CD14-positive monocyte (primary cell): ENCODE measurements around the gene GTF2F2. TPM values are rescaled to one million over a fixed set of nuclear protein-coding genes. Genes with fewer than 3 reads are reported as not detected.

Experiments
- DNase-seq, 3 donors: peaks; one replicate each; pipeline ENCODE4 v3.0.0-alpha.2; 2011 to 2022
- H2AFZ ChIP-seq: 2 replicates; pipeline ENCODE4 v1.6.0; 2012; ENCODE audit warnings: mild to moderate bottlenecking, low read depth, low read length, inconsistent platforms; ENCODE audit not compliant: insufficient read depth, poor library complexity, severe bottlenecking
- H3K27ac ChIP-seq, 2 donors: 1 replicate in 1 of 2; 2 replicates in 1 of 2; pipeline ENCODE4 v1.5.1; 2012 to 2013; ENCODE audit warnings: low read length in 2 of 2, control low read depth in 1 of 2, inconsistent platforms in 1 of 2, low read depth in 1 of 2, mild to moderate bottlenecking in 1 of 2
- H3K27me3 ChIP-seq, 2 donors: one replicate each; pipeline versions ENCODE4 v1.6.0 to v1.6.1; 2011 to 2013; ENCODE audit warnings: low read length in 2 of 2; ENCODE audit not compliant: control insufficient read depth in 2 of 2, insufficient read depth in 2 of 2
- H3K36me3 ChIP-seq, 2 donors: replicated peaks in 1 of 2; 1 replicate in 1 of 2; 2 replicates in 1 of 2; pipeline versions ENCODE4 v1.5.1 to v1.6.1; 2012 to 2013; ENCODE audit warnings: low read length in 2 of 2, control low read depth in 1 of 2, inconsistent platforms in 1 of 2, mild to moderate bottlenecking in 1 of 2; ENCODE audit not compliant: insufficient read depth in 2 of 2, control insufficient read depth in 1 of 2
- H3K4me1 ChIP-seq, 2 donors: 1 replicate in 1 of 2; 2 replicates in 1 of 2; pipeline versions ENCODE4 v1.5.1 to v1.6.1; 2012 to 2013; ENCODE audit warnings: low read length in 2 of 2, control low read depth in 1 of 2, inconsistent platforms in 1 of 2, mild to moderate bottlenecking in 1 of 2, moderate library complexity in 1 of 2; ENCODE audit not compliant: insufficient read depth in 2 of 2, control insufficient read depth in 1 of 2
- H3K4me2 ChIP-seq: replicated peaks from 2 replicates; pipeline ENCODE3; 2012; ENCODE audit warnings: low read length, moderate library complexity, mild to moderate bottlenecking; ENCODE audit not compliant: poor library complexity, severe bottlenecking; ENCODE audit errors: extremely low read depth
- H3K4me3 ChIP-seq, 3 experiments: fragments of 200-600 bp in 1 of 3; sonication (generic) in 1 of 3; replicated peaks in 1 of 3; 1 replicate in 2 of 3; 2 replicates in 1 of 3; pipeline ENCODE4 v1.5.1; 2011 to 2013; ENCODE audit warnings: low read length in 3 of 3, mild to moderate bottlenecking in 3 of 3, control low read depth in 2 of 3, low read depth in 2 of 3, inconsistent platforms in 1 of 3, moderate library complexity in 1 of 3
- H3K79me2 ChIP-seq: 2 replicates; pipeline ENCODE4 v1.6.0; 2012; ENCODE audit warnings: mild to moderate bottlenecking, control low read depth, inconsistent platforms, low read length, moderate library complexity; ENCODE audit not compliant: insufficient read depth
- H3K9ac ChIP-seq: 2 replicates; pipeline ENCODE4 v1.6.0; 2017; ENCODE audit warnings: low read length, mild to moderate bottlenecking; ENCODE audit not compliant: insufficient read depth, poor library complexity, severe bottlenecking
- H3K9me3 ChIP-seq, 2 donors: replicated peaks in 1 of 2; 1 replicate in 1 of 2; 2 replicates in 1 of 2; pipeline versions ENCODE4 v1.5.1 to v1.6.1; 2012 to 2013; ENCODE audit warnings: low read length in 2 of 2, control low read depth in 1 of 2; ENCODE audit not compliant: control insufficient read depth in 1 of 2, insufficient read depth in 1 of 2
- H4K20me1 ChIP-seq: 2 replicates; pipeline ENCODE4 v1.6.0; 2012; ENCODE audit warnings: mild to moderate bottlenecking, low read length, control low read depth, moderate library complexity; ENCODE audit not compliant: insufficient read depth
- H3K27ac Mint-ChIP-seq, 7 donors: one replicate each; pipeline ENCODE4 v1.8.0; 2020; ENCODE audit warnings: mild to moderate bottlenecking in 7 of 7, mixed read lengths in 7 of 7, moderate library complexity in 6 of 7, inconsistent platforms in 2 of 7
- H3K27me3 Mint-ChIP-seq, 3 donors: one replicate each; pipeline ENCODE4 v1.8.0; 2021 to 2022; ENCODE audit warnings: low read depth in 3 of 3, mild to moderate bottlenecking in 3 of 3, mixed read lengths in 3 of 3, moderate library complexity in 3 of 3, inconsistent platforms in 1 of 3
- H3K36me3 Mint-ChIP-seq, 2 donors: one replicate each; pipeline ENCODE4 v1.8.0; 2020; ENCODE audit warnings: mixed read lengths in 2 of 2, inconsistent platforms in 1 of 2, mild to moderate bottlenecking in 1 of 2
- H3K4me1 Mint-ChIP-seq: one replicate; pipeline ENCODE4 v1.8.0; 2020; ENCODE audit warnings: mild to moderate bottlenecking, mixed read lengths
- H3K4me3 Mint-ChIP-seq, 2 donors: one replicate each; pipeline ENCODE4 v1.8.0; 2020; ENCODE audit warnings: mild to moderate bottlenecking in 2 of 2, mixed read lengths in 2 of 2, moderate library complexity in 1 of 2
- H3K9me3 Mint-ChIP-seq, 7 donors: one replicate each; pipeline ENCODE4 v1.8.0; 2020 to 2022; ENCODE audit warnings: mixed read lengths in 7 of 7, mild to moderate bottlenecking in 6 of 7, moderate library complexity in 6 of 7, inconsistent platforms in 2 of 7
- WGBS: methylation state at CpG from one replicate; pipeline ENCODE4 v1.1.5; 2013; ENCODE audit warnings: missing lambda C conversion rate; ENCODE audit not compliant: insufficient coverage; 5-methylcytosine and 5-hydroxymethylcytosine counted together
- intact Hi-C, 2 donors: fragments of 100-400 bp; cut with micrococcal nuclease; formaldehyde crosslinking; loops; one replicate each; pipeline versions ENCODE4 v1.15.0 to v1.15.1; 2023
- polyA plus RNA-seq, 3 donors: library from polyadenylated mRNA; depleted of rRNA in 1 of 3; unstranded in 2 of 3; stranded (reverse) in 1 of 3; fragments of 300-500 nt in 2 of 3; fragments of >200 nt in 1 of 3; fragmentation: Illumina TruSeq in 2 of 3; gene quantifications; 1 replicate in 2 of 3; 2 replicates in 1 of 3; pipeline ENCODE4 v1.2.3, GENCODE V29; 2012 to 2021
- TF ChIP-seq, protein P1 (sequence below): fragments of 200-600 bp; IDR thresholded peaks from one replicate; pipeline ENCODE4 v1.8.0; 2022; ENCODE audit warnings: antibody characterized with exemption, mild to moderate bottlenecking

Gene GTF2F2
- polyA plus RNA-seq, 3 donors, result 8.1 to 10.4 (median 8.5) TPM

DNA sequence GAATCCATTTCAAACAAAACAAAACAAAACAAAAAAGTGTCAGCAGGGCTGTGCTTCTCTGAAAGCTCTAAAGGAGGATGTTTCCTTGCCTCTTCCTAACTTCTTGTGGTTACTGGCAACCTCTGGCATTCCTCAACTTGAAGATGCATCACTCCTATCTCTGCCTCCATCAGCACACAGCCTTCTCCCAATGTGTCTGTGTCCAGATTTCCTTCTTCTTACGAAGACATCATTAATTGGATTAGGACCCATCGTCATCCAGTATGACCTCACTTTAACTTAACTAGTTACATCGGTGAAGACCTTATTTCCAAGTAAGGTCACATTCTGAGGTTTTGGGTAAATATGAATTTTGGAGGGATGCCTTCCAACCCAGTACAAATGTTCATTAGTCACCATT, 33.8 kb upstream of the GTF2F2 start:
- H3K79me2 ChIP-seq, result no peaks in the 10 kb centered on the region
- H3K36me3 ChIP-seq, result no peaks in the 10 kb centered on the region
- Mint-ChIP-seq H3K27ac (no peak overlapping the region), H3K36me3 (no peaks in the 10 kb centered on the region), H3K4me3 (no peak overlapping the region), H3K27me3 (peaks cover 1 to 8% (median 2%) of the 10 kb centered on the region in 3 donors), H3K9me3 (no peaks in the 10 kb centered on the region), H3K4me1 (no peaks in the 10 kb centered on the region)
- no peaks in the 10 kb centered on the region for H3K27me3 ChIP-seq
- intact Hi-C loops, result no loop called here
- no peaks in the 10 kb centered on the region for H4K20me1 ChIP-seq
- no peak for DNase-seq
- no peaks in the 10 kb centered on the region for H3K4me1 ChIP-seq
- no peaks in the 10 kb centered on the region for H3K9me3 ChIP-seq
- no CpG with 5 or more reads among the region's 3 CpGs for WGBS
- no peak overlapping the region for H3K4me2 ChIP-seq
- TF ChIP-seq, protein P1, sequence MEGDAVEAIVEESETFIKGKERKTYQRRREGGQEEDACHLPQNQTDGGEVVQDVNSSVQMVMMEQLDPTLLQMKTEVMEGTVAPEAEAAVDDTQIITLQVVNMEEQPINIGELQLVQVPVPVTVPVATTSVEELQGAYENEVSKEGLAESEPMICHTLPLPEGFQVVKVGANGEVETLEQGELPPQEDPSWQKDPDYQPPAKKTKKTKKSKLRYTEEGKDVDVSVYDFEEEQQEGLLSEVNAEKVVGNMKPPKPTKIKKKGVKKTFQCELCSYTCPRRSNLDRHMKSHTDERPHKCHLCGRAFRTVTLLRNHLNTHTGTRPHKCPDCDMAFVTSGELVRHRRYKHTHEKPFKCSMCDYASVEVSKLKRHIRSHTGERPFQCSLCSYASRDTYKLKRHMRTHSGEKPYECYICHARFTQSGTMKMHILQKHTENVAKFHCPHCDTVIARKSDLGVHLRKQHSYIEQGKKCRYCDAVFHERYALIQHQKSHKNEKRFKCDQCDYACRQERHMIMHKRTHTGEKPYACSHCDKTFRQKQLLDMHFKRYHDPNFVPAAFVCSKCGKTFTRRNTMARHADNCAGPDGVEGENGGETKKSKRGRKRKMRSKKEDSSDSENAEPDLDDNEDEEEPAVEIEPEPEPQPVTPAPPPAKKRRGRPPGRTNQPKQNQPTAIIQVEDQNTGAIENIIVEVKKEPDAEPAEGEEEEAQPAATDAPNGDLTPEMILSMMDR, result no peak
- no peak overlapping the region for H3K9ac ChIP-seq
- H3K27ac ChIP-seq, result no peak overlapping the region
- no peak overlapping the region for H3K4me3 ChIP-seq
- no peak overlapping the region for H2AFZ ChIP-seq

DNA sequence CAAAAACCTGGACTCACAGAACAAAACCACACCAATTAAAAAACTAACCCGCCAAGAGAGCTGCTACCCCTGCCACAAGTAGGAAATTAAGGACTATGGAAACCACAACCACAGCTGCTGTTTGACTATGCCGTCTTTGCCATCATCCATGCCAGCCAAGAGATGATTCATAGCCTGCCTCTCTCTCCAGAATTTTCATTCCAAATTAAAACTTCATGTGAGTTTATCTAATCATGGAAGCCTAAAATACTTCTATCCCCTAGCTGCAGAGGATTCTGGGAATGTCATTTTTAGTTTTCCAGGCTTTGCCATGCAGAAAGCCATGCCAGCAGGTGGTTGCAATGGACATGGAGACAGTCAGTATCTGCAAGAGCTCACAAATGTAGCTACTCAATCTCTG, 27.6 kb upstream of the GTF2F2 start:
- H3K27me3 Mint-ChIP-seq, result peaks cover 7 to 15% (median 14%) of the 10 kb centered on the region in 3 donors
- TF ChIP-seq, protein P1, result no peak
- Histone ChIP-seq H3K4me1 (no peaks in the 10 kb centered on the region), H3K9me3 (no peaks in the 10 kb centered on the region), H3K4me2 (no peak overlapping the region), H2AFZ (no peak overlapping the region), H3K9ac (no peak overlapping the region), H3K27me3 (no peaks in the 10 kb centered on the region), H3K4me3 (no peak overlapping the region), H3K79me2 (no peaks in the 10 kb centered on the region), H4K20me1 (no peaks in the 10 kb centered on the region), H3K27ac (no peak overlapping the region), H3K36me3 (no peaks in the 10 kb centered on the region)
- no peak overlapping the region for H3K27ac Mint-ChIP-seq
- H3K4me3 Mint-ChIP-seq, result no peak overlapping the region
- no peak for DNase-seq
- 0% methylated on average over 2 of the region's 2 CpGs for WGBS
- no peaks in the 10 kb centered on the region for H3K4me1 Mint-ChIP-seq
- intact Hi-C loops, result no loop called here
- no peaks in the 10 kb centered on the region for H3K9me3 Mint-ChIP-seq
- no peaks in the 10 kb centered on the region for H3K36me3 Mint-ChIP-seq
